IMR-90 (cell line): ENCODE results near the gene KLHL2. TPM values are rescaled to one million over a fixed set of nuclear protein-coding genes. Genes with fewer than 3 reads are reported as not detected.

Experiments used
- ATAC-seq: fragments of 200-7000 bp; cut with Tn5 transposase; 2 replicates; pipeline ENCODE4 v1.9.1; 2020; ENCODE audit warnings: low read depth, mild to moderate bottlenecking, moderate library complexity
- BruUV-seq: library from RNA; stranded (reverse); fragments of 400-500 nt; replicated peaks from 2 replicates; lab custom pipeline; 2021; lab: Mats Ljungman, UMichigan
- CTCF ChIA-PET: fragments of 300-600 bp; formaldehyde crosslinking; extraction: SDS; loops from one replicate; lab custom pipeline; 2021; ENCODE audit warnings: antibody characterized with exemption; lab: Yijun Ruan, JAX
- POLR2A ChIA-PET: fragments of 300-600 bp; sonication (Branson Sonifier 250); formaldehyde crosslinking; loops from one replicate; lab custom pipeline; 2022; ENCODE audit warnings: antibody characterized with exemption; ENCODE audit not compliant: unreplicated experiment; lab: Charles Lee
- DNase-seq: peaks from one replicate; pipeline ENCODE4 v3.0.0; 2013
- H2AFZ ChIP-seq: replicated peaks from 2 replicates; pipeline ENCODE3; 2013; ENCODE audit warnings: low read length, mild to moderate bottlenecking; ENCODE audit not compliant: poor library complexity
- H2AK5ac ChIP-seq: 2 replicates; pipeline ENCODE4 v1.6.1; 2013; ENCODE audit warnings: low read depth, low read length, inconsistent platforms
- H2AK9ac ChIP-seq: replicated peaks from 2 replicates; pipeline ENCODE3; 2013; ENCODE audit warnings: mild to moderate bottlenecking, low read depth, low read length, moderate library complexity; ENCODE audit not compliant: poor library complexity
- H2BK120ac ChIP-seq: 2 replicates; pipeline ENCODE4 v1.6.1; 2013; ENCODE audit warnings: low read depth, low read length, inconsistent platforms
- H2BK15ac ChIP-seq: 3 replicates; pipeline ENCODE4 v1.6.1; 2013; ENCODE audit warnings: low read depth, low read length, inconsistent platforms
- H2BK20ac ChIP-seq: 2 replicates; pipeline ENCODE4 v1.6.1; 2013; ENCODE audit warnings: low read depth, mild to moderate bottlenecking, inconsistent platforms, low read length, moderate library complexity
- H2BK5ac ChIP-seq: 2 replicates; pipeline ENCODE4 v1.6.1; 2013; ENCODE audit warnings: mild to moderate bottlenecking, low read depth, low read length, inconsistent platforms; ENCODE audit not compliant: poor library complexity, severe bottlenecking
- H3K14ac ChIP-seq: replicated peaks from 2 replicates; pipeline ENCODE4 v1.6.1; 2013; ENCODE audit warnings: low read depth, low read length, inconsistent platforms
- H3K18ac ChIP-seq: 2 replicates; pipeline ENCODE4 v1.6.1; 2013; ENCODE audit warnings: low read depth, low read length, control low read depth
- H3K23ac ChIP-seq: 2 replicates; pipeline ENCODE4 v1.6.1; 2013; ENCODE audit warnings: low read depth, low read length, inconsistent platforms
- H3K27ac ChIP-seq: 2 replicates; pipeline ENCODE4 v1.5.1; 2013; ENCODE audit warnings: mild to moderate bottlenecking, control low read depth, low read length; ENCODE audit not compliant: insufficient read depth
- H3K27me3 ChIP-seq: 2 replicates; pipeline ENCODE4 v1.6.1; 2013; ENCODE audit warnings: low read length; ENCODE audit not compliant: control insufficient read depth, insufficient read depth
- H3K36me3 ChIP-seq: 2 replicates; pipeline ENCODE4 v1.6.1; 2013; ENCODE audit warnings: low read length, mixed read lengths; ENCODE audit not compliant: control insufficient read depth, insufficient read depth
- H3K4ac ChIP-seq: 2 replicates; pipeline ENCODE4 v1.6.1; 2013; ENCODE audit warnings: low read depth, low read length, inconsistent platforms
- H3K4me1 ChIP-seq: 2 replicates; pipeline ENCODE4 v1.6.1; 2013; ENCODE audit warnings: low read length, mixed read lengths; ENCODE audit not compliant: control insufficient read depth, insufficient read depth
- H3K4me2 ChIP-seq: 2 replicates; pipeline ENCODE4 v1.6.1; 2013; ENCODE audit warnings: low read depth, mild to moderate bottlenecking, control low read depth, low read length, moderate library complexity
- H3K4me3 ChIP-seq: 2 replicates; pipeline ENCODE4 v1.5.1; 2013; ENCODE audit warnings: low read depth, mild to moderate bottlenecking, control low read depth, low read length, moderate library complexity; ENCODE audit not compliant: insufficient read depth
- H3K56ac ChIP-seq: 2 replicates; pipeline ENCODE4 v1.6.1; 2013; ENCODE audit warnings: low read length, inconsistent platforms; ENCODE audit not compliant: insufficient read depth; ENCODE audit errors: extremely low read depth
- H3K79me1 ChIP-seq, 2 experiments: 2 replicates each; pipeline ENCODE4 v1.6.1; 2013; ENCODE audit warnings: low read length in 2 of 2, inconsistent platforms in 1 of 2, low read depth in 1 of 2
- H3K9ac ChIP-seq: 2 replicates; pipeline ENCODE4 v1.6.1; 2013; ENCODE audit warnings: low read depth, low read length, control low read depth
- H3K9me1 ChIP-seq: 2 replicates; pipeline ENCODE4 v1.6.1; 2013; ENCODE audit warnings: low read length, inconsistent platforms; ENCODE audit not compliant: insufficient read depth
- H3K9me3 ChIP-seq: 2 replicates; pipeline ENCODE4 v1.6.1; 2013; ENCODE audit warnings: low read length; ENCODE audit not compliant: control insufficient read depth, insufficient read depth
- H4K20me1 ChIP-seq: 2 replicates; pipeline ENCODE4 v1.6.1; 2013; ENCODE audit warnings: low read length, inconsistent platforms; ENCODE audit not compliant: insufficient read depth
- H4K5ac ChIP-seq: 2 replicates; pipeline ENCODE4 v1.6.1; 2013; ENCODE audit warnings: mild to moderate bottlenecking, low read depth, low read length, control low read depth
- H4K8ac ChIP-seq, 2 experiments: 2 replicates each; pipeline ENCODE4 v1.6.1; 2013; ENCODE audit warnings: low read depth in 2 of 2, low read length in 2 of 2, control low read depth in 1 of 2, inconsistent platforms in 1 of 2
- H4K91ac ChIP-seq: 2 replicates; pipeline ENCODE4 v1.6.1; 2013; ENCODE audit warnings: low read depth, low read length, inconsistent platforms; ENCODE audit not compliant: insufficient read depth
- BHLHE40 ChIP-seq: fragments of 150-350 bp; IDR thresholded peaks from 2 replicates; pipeline ENCODE4 v1.6.1; 2016; ENCODE audit warnings: mild to moderate bottlenecking, low read depth, low read length
- CEBPB ChIP-seq: IDR thresholded peaks from 2 replicates; pipeline ENCODE4 v1.6.1; 2012; ENCODE audit warnings: low read depth, low read length, improper control_type of control experiment
- CHD1 ChIP-seq: IDR thresholded peaks from 2 replicates; pipeline ENCODE4 v1.6.1; 2012; ENCODE audit warnings: low read depth, low read length, improper control_type of control experiment
- CTCF ChIP-seq: conservative IDR thresholded peaks from 2 replicates; pipeline ENCODE4 v1.5.1; 2012; ENCODE audit warnings: mild to moderate bottlenecking, low read depth, low read length, improper control_type of control experiment
- ELK1 ChIP-seq: fragments of 150-350 bp; IDR thresholded peaks from 2 replicates; pipeline ENCODE4 v1.6.1; 2016; ENCODE audit warnings: low read depth, mild to moderate bottlenecking, low read length, moderate library complexity, borderline replicate concordance
- FOS ChIP-seq: fragments of 150-350 bp; IDR thresholded peaks from 2 replicates; pipeline ENCODE4 v1.6.1; 2016; ENCODE audit warnings: low read depth, low read length
- MAFK ChIP-seq: IDR thresholded peaks from 2 replicates; pipeline ENCODE4 v1.6.1; 2012; ENCODE audit warnings: low read depth, low read length, improper control_type of control experiment
- MAZ ChIP-seq: IDR thresholded peaks from 2 replicates; pipeline ENCODE4 v1.6.1; 2012; ENCODE audit warnings: low read depth, mild to moderate bottlenecking, low read length, improper control_type of control experiment, moderate library complexity, borderline replicate concordance
- MXI1 ChIP-seq: IDR thresholded peaks from 2 replicates; pipeline ENCODE4 v1.6.1; 2012; ENCODE audit warnings: low read depth, mild to moderate bottlenecking, low read length, moderate library complexity, borderline replicate concordance
- NFE2L2 ChIP-seq: fragments of 150-350 bp; IDR thresholded peaks from 2 replicates; pipeline ENCODE4 v1.6.1; 2016; ENCODE audit warnings: low read depth, mild to moderate bottlenecking, low read length
- POLR2A ChIP-seq: IDR thresholded peaks from 2 replicates; pipeline ENCODE4 v1.6.1; 2012; ENCODE audit warnings: mild to moderate bottlenecking, low read depth, low read length
- RAD21 ChIP-seq: IDR thresholded peaks from 2 replicates; pipeline ENCODE4 v1.6.1; 2012; ENCODE audit warnings: low read length, improper control_type of control experiment
- RCOR1 ChIP-seq: IDR thresholded peaks from 2 replicates; pipeline ENCODE4 v1.6.1; 2012; ENCODE audit warnings: mild to moderate bottlenecking, low read length, improper control_type of control experiment; ENCODE audit not compliant: insufficient replicate concordance
- RFX5 ChIP-seq: IDR thresholded peaks from 2 replicates; pipeline ENCODE4 v1.8.0; 2012; ENCODE audit warnings: low read depth, mild to moderate bottlenecking, low read length, moderate library complexity
- SMC3 ChIP-seq: fragments of 150-350 bp; IDR thresholded peaks from 2 replicates; pipeline ENCODE4 v1.6.1; 2016; ENCODE audit warnings: low read depth, mild to moderate bottlenecking, antibody characterized with exemption, low read length, moderate library complexity
- USF2 ChIP-seq: fragments of 150-350 bp; IDR thresholded peaks from 2 replicates; pipeline ENCODE4 v1.6.1; 2017; ENCODE audit warnings: mild to moderate bottlenecking, antibody characterized with exemption, low read length, low read depth
- WGBS, 2 experiments: methylation state at CpG; one replicate each; pipeline versions ENCODE4 v1.1.5 to v1.1.7; 2013; ENCODE audit warnings: missing lambda C conversion rate in 2 of 2; ENCODE audit not compliant: insufficient read length in 1 of 2; ENCODE audit errors: extremely low coverage in 2 of 2; 5-methylcytosine and 5-hydroxymethylcytosine counted together
- dilution Hi-C: fragments of 300-500 bp; cut with HindIII; formaldehyde crosslinking; loops from one replicate; pipeline ENCODE4 v1.14.3; 2018; ENCODE audit warnings: low sequenced_read_pairs; ENCODE audit not compliant: unreplicated experiment
- in situ Hi-C: fragments of 300-500 bp; cut with MboI; formaldehyde crosslinking; loops from 3 replicates; pipeline ENCODE4 v1.14.3; 2019; ENCODE audit warnings: low sequenced_read_pairs, inconsistent platforms, mixed read lengths
- intact Hi-C: fragments of 100-400 bp; cut with micrococcal nuclease; formaldehyde crosslinking; loops from 2 replicates; pipeline ENCODE4 v1.10.0; 2022
- polyA plus RNA-seq, 3 experiments: library from polyadenylated mRNA; depleted of rRNA; stranded (reverse); fragments of >200 nt; gene quantifications; 2 replicates each; pipeline ENCODE4 v1.2.3, GENCODE V29; 2012; ENCODE audit warnings: low replicate concordance in 1 of 3
- total RNA-seq: library from RNA; depleted of rRNA; stranded (reverse); fragments of >200 nt; gene quantifications from 2 replicates; pipeline ENCODE4 v1.2.3, GENCODE V29; 2012

The KLHL2 gene
- total and polyA plus RNA-seq, 2 of the 4 experiments (the other 2 are of a cell fraction): 11.0 to 12.4 TPM

- no peaks in the 10 kb centered on the region for H3K27me3 ChIP-seq
- H2AFZ ChIP-seq: no peak overlapping the region
- no peak overlapping the region for H3K9ac ChIP-seq
- no peak overlapping the region for H4K5ac ChIP-seq
- H3K36me3 ChIP-seq: no peaks in the 10 kb centered on the region
- H2AK5ac ChIP-seq: no peak overlapping the region
- H2BK15ac ChIP-seq: no peak overlapping the region
- no peaks in the 10 kb centered on the region for H3K9me1 ChIP-seq
- no peaks in the 10 kb centered on the region for H3K4me1 ChIP-seq
- H3K18ac ChIP-seq: no peak overlapping the region
- H3K4ac ChIP-seq: no peak overlapping the region
- H4K91ac ChIP-seq: no peak overlapping the region
- no peak overlapping the region for H2BK5ac ChIP-seq
- H3K79me1 ChIP-seq: no peaks in the 10 kb centered on the region
- H3K4me3 ChIP-seq: no peak overlapping the region
- H3K27ac ChIP-seq: no peak overlapping the region
- intact Hi-C loops: no loop called here
- DNase-seq (no peak), ATAC-seq (no peak)
- dilution Hi-C loops: no loop called here
- in situ Hi-C loops: no loop called here
- ChIA-PET POLR2A (no interaction called here), CTCF (no interaction called here)
- no peak overlapping the region for H4K8ac ChIP-seq
- no peak overlapping the region for H3K56ac ChIP-seq
- H3K4me2 ChIP-seq: no peak overlapping the region
- no peak overlapping the region for H3K23ac ChIP-seq
- no CpG with 5 or more reads among the region's 1 CpG for WGBS, 2 experiments
- TF ChIP-seq RAD21: no peak
- no peak for TF ChIP-seq RFX5
- no peak for TF ChIP-seq MAFK
- TF ChIP-seq ELK1: no peak
- no peak for TF ChIP-seq POLR2A
- no peak for TF ChIP-seq NFE2L2
- no peak for TF ChIP-seq MXI1
- no peak for TF ChIP-seq FOS
- no peak for TF ChIP-seq CEBPB
- no peak for TF ChIP-seq SMC3
- no peak for TF ChIP-seq RCOR1
- no peak for TF ChIP-seq CHD1
- no peak for TF ChIP-seq CTCF
- no peak for TF ChIP-seq BHLHE40
- no peak for TF ChIP-seq USF2
- TF ChIP-seq MAZ: no peak
- BruUV-seq: no TSS peak
- no peak overlapping the region for H2BK120ac ChIP-seq
- no peak overlapping the region for H3K14ac ChIP-seq
- no peaks in the 10 kb centered on the region for H4K20me1 ChIP-seq
- H3K9me3 ChIP-seq: no peaks in the 10 kb centered on the region
- H2AK9ac ChIP-seq: no peak overlapping the region
- no peak overlapping the region for H2BK20ac ChIP-seq
Measured at GRCh38 chr4:165370530-165370929, 163.2 kb downstream of the KLHL2 start.
